ENCODE results near the gene MTHFR.

DNA sequence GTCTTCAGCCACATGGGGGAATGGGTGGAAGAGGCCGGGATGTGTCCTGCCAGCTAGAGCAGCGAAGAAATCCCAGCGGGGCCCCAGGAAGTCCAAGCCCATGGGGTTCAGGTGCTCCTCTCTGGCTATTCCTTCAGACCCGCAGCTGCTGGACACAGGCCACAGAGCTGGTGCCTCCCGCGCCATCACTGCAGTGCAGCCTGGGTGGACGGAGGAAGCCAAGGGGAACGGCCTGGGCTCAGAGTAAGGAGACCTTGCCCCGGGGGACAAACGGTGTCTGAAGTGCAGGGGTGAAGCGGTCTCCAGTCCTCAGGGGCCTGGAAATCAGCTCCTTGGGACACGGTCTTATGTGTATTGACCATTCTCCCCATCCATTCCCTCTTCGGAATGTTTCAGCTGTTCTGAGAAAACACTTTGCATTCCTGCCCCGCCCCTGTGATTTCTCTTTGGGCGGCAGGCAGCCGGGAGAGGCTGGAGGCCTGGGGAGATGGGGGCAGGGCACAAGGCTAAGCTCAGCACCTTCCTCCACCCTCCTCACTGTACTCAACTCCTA lies 18.4 kb downstream of the MTHFR start:
- TF ChIP-seq, protein P1, sequence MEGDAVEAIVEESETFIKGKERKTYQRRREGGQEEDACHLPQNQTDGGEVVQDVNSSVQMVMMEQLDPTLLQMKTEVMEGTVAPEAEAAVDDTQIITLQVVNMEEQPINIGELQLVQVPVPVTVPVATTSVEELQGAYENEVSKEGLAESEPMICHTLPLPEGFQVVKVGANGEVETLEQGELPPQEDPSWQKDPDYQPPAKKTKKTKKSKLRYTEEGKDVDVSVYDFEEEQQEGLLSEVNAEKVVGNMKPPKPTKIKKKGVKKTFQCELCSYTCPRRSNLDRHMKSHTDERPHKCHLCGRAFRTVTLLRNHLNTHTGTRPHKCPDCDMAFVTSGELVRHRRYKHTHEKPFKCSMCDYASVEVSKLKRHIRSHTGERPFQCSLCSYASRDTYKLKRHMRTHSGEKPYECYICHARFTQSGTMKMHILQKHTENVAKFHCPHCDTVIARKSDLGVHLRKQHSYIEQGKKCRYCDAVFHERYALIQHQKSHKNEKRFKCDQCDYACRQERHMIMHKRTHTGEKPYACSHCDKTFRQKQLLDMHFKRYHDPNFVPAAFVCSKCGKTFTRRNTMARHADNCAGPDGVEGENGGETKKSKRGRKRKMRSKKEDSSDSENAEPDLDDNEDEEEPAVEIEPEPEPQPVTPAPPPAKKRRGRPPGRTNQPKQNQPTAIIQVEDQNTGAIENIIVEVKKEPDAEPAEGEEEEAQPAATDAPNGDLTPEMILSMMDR (IDR thresholded peaks at IDR 0.05; ENCODE audit: low read depth, low read length, missing input control): no peak
- no peak for TF ChIP-seq SP1 (IDR thresholded peaks at IDR 0.05)

Measured in liver (tissue), 3 donors.